Mesendoderm (in vitro differentiated cells): ENCODE data around the gene MS4A2.
"Not testable (repeated sequence)": the region's sequence is repeated elsewhere in the genome, so short reads cannot be mapped to it uniquely, and the experiment has no call there.

ENCODE experiments used
- DNase-seq: peaks from one replicate; pipeline ENCODE4 v3.0.0; 2013
- H2AK5ac ChIP-seq: 2 replicates; pipeline ENCODE4 v1.6.1; 2013; ENCODE audit warnings: low read length, inconsistent platforms
- H2BK120ac ChIP-seq: 2 replicates; pipeline ENCODE4 v1.6.1; 2013; ENCODE audit warnings: low read depth, mild to moderate bottlenecking, low read length, moderate library complexity, mixed read lengths
- H2BK15ac ChIP-seq: replicated peaks from 2 replicates; pipeline ENCODE4 v1.6.1; 2013; ENCODE audit warnings: low read depth, mild to moderate bottlenecking, moderate library complexity
- H2BK5ac ChIP-seq: 2 replicates; pipeline ENCODE4 v1.6.1; 2013; ENCODE audit warnings: low read length, inconsistent platforms
- H3K18ac ChIP-seq: 2 replicates; pipeline ENCODE4 v1.6.1; 2013; ENCODE audit warnings: mild to moderate bottlenecking, low read length, mixed read lengths
- H3K23ac ChIP-seq: one replicate; pipeline ENCODE4 v1.6.1; 2013; ENCODE audit warnings: low read length
- H3K27ac ChIP-seq: 2 replicates; pipeline ENCODE4 v1.5.1; 2013; ENCODE audit warnings: low read depth, mild to moderate bottlenecking, inconsistent platforms, low read length, moderate library complexity
- H3K27me3 ChIP-seq: 2 replicates; pipeline ENCODE4 v1.6.1; 2013; ENCODE audit warnings: low read length, control low read depth, mild to moderate bottlenecking, inconsistent platforms; ENCODE audit not compliant: insufficient read depth, poor library complexity
- H3K36me3 ChIP-seq: 2 replicates; pipeline ENCODE4 v1.6.1; 2013; ENCODE audit warnings: low read length, inconsistent platforms; ENCODE audit not compliant: control insufficient read depth, insufficient read depth
- H3K4ac ChIP-seq: one replicate; pipeline ENCODE4 v1.6.1; 2013; ENCODE audit warnings: low read depth, mild to moderate bottlenecking, low read length, moderate library complexity
- H3K4me1 ChIP-seq: 2 replicates; pipeline ENCODE4 v1.6.1; 2013; ENCODE audit warnings: low read depth, low read length, inconsistent platforms; ENCODE audit not compliant: control insufficient read depth
- H3K4me2 ChIP-seq: 2 replicates; pipeline ENCODE4 v1.6.1; 2013; ENCODE audit warnings: low read length
- H3K4me3 ChIP-seq: 2 replicates; pipeline ENCODE4 v1.5.1; 2013; ENCODE audit warnings: mild to moderate bottlenecking, low read length
- H3K56ac ChIP-seq: one replicate; pipeline ENCODE4 v1.6.1; 2013; ENCODE audit warnings: low read length
- H3K79me1 ChIP-seq: 2 replicates; pipeline ENCODE4 v1.6.1; 2013; ENCODE audit warnings: low read length, inconsistent platforms
- H3K79me2 ChIP-seq: 2 replicates; pipeline ENCODE4 v1.6.1; 2013; ENCODE audit warnings: mild to moderate bottlenecking, low read length; ENCODE audit not compliant: control insufficient read depth, insufficient read depth
- H3K9ac ChIP-seq: 2 replicates; pipeline ENCODE4 v1.6.1; 2013; ENCODE audit warnings: low read length, inconsistent platforms
- H4K5ac ChIP-seq: one replicate; pipeline ENCODE4 v1.6.1; 2013; ENCODE audit warnings: low read length
- H4K8ac ChIP-seq: one replicate; pipeline ENCODE4 v1.6.1; 2013; ENCODE audit warnings: low read depth, mild to moderate bottlenecking, control low read depth, low read length, moderate library complexity
- WGBS: extraction: QIAGEN DNeasy Blood & Tissue Kit; methylation state at CpG from one replicate; pipeline ENCODE4 v1.1.7; 2013; ENCODE audit warnings: low lambda C conversion rate, missing lambda C conversion rate; ENCODE audit not compliant: insufficient coverage; ENCODE audit errors: extremely low coverage; 5-methylcytosine and 5-hydroxymethylcytosine counted together

Gene MS4A2

DNA sequence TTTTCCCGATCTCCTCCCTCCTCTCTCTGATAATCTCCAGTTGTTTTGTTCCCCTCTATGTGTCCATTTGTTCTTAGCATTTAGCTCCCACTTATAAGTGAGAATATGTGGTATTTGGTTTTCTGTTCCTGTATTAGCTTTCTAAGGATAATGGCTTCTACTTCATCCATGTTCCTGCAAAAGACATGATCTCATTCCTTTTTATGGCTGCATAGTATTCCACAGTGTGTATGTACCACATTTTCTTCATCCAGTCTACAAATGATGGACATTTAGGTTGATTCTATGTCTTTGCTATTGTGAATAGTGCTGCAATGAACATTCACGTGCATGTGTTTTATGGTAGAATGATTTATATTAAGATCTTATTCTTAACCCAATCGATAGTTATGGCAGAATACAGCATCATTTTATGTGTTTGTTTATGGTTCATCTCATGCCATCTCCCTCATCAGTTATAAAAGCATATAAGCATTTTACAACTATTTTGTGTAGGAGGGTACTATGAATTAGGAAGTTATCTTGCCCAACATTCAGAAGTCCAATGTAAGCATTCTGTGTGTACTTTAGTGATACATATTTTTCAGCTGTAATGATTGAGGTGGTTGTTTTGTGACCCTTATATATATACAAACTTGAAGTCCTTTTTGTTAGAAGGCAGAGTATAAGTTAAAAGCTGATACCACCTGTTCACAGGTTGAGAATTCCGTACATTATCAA lies 28.8 kb upstream of the MS4A2 start:
- H2BK120ac ChIP-seq, result no peak overlapping the region
- no CpG with 5 or more reads among the region's 4 CpGs for WGBS
- H3K79me1 ChIP-seq, result no peaks in the 10 kb centered on the region
- DNase-seq, result no peak
- H4K8ac ChIP-seq, result no peak overlapping the region
- H3K27me3 ChIP-seq, result no peaks in the 10 kb centered on the region
- no peak overlapping the region for H3K18ac ChIP-seq
- H4K5ac ChIP-seq, result no peak overlapping the region
- no peaks in the 10 kb centered on the region for H3K36me3 ChIP-seq
- H2BK15ac ChIP-seq, result no peak overlapping the region
- no peak overlapping the region for H3K27ac ChIP-seq
- H3K4me1 ChIP-seq, result no peaks in the 10 kb centered on the region
- no peak overlapping the region for H3K4me3 ChIP-seq
- H3K56ac ChIP-seq, result no peak overlapping the region
- H3K79me2 ChIP-seq, result no peaks in the 10 kb centered on the region
- no peak overlapping the region for H3K23ac ChIP-seq
- no peak overlapping the region for H3K4ac ChIP-seq
- no peak overlapping the region for H2AK5ac ChIP-seq
- H2BK5ac ChIP-seq, result no peak overlapping the region
- no peak overlapping the region for H3K4me2 ChIP-seq
- no peak overlapping the region for H3K9ac ChIP-seq

DNA sequence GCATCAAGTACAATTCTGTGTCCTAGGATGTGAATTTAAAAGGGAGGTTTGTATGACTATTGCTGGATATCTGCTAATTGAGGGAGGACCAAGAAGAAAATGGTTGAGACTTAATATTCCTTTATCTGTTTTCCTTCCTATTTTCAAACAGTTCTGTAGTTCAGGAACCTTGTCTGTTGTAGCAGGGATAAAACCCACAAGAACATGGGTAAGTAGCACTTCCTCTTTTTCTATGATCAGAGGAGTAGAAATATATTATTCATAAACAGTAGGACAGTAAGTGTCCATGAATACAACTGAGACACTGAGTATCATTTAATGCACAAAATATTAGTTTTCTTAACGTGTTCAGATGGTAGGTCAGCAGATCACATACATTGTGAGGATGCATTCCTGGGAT lies 24.4 kb upstream of the MS4A2 start:
- Histone ChIP-seq H2AK5ac (no peak overlapping the region), H3K4ac (no peak overlapping the region), H3K18ac (no peak overlapping the region), H3K23ac (no peak overlapping the region), H3K4me1 (no peaks in the 10 kb centered on the region), H2BK5ac (no peak overlapping the region), H4K8ac (no peak overlapping the region), H4K5ac (no peak overlapping the region), H3K27ac (no peak overlapping the region), H3K4me2 (no peak overlapping the region), H3K56ac (no peak overlapping the region), H3K4me3 (no peak overlapping the region), H2BK15ac (no peak overlapping the region), H3K36me3 (no peaks in the 10 kb centered on the region), H2BK120ac (no peak overlapping the region), H3K9ac (no peak overlapping the region), H3K79me2 (no peaks in the 10 kb centered on the region), H3K79me1 (no peaks in the 10 kb centered on the region), H3K27me3 (no peaks in the 10 kb centered on the region)
- no CpG with 5 or more reads among the region's 1 CpG for WGBS
- no peak for DNase-seq

DNA sequence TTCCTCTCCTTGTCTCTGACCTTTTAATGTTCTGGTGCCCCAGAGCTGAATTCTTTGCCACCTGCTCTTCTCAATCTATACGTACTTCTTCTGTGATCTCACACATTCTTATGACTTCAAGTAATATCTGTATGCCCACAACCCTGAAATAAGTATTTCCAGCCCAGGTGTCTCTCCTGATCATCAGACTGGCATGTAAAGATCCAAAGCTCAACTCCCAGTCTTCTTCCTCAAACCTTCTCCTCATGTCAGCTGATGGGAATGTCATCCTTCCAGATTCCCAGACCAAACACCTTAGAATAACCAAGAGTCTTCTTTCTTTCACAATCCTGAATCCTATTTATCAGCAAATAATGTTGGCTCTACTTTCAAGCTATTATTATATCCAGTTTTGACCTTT lies 22.7 kb upstream of the MS4A2 start:
- Histone ChIP-seq H3K4me1 (peaks cover 2% of the 10 kb centered on the region), H2BK15ac (no peak overlapping the region), H2AK5ac (no peak overlapping the region), H3K4ac (no peak overlapping the region), H3K36me3 (no peaks in the 10 kb centered on the region), H4K5ac (no peak overlapping the region), H3K4me3 (no peak overlapping the region), H3K18ac (no peak overlapping the region), H3K4me2 (no peak overlapping the region), H3K23ac (no peak overlapping the region), H3K79me1 (no peaks in the 10 kb centered on the region), H3K56ac (no peak overlapping the region), H3K27ac (no peak overlapping the region), H3K9ac (no peak overlapping the region), H4K8ac (no peak overlapping the region), H2BK5ac (no peak overlapping the region), H2BK120ac (no peak overlapping the region), H3K27me3 (no peaks in the 10 kb centered on the region), H3K79me2 (no peaks in the 10 kb centered on the region)
- no CpG with 5 or more reads among the region's 1 CpG for WGBS
- no peak for DNase-seq

DNA sequence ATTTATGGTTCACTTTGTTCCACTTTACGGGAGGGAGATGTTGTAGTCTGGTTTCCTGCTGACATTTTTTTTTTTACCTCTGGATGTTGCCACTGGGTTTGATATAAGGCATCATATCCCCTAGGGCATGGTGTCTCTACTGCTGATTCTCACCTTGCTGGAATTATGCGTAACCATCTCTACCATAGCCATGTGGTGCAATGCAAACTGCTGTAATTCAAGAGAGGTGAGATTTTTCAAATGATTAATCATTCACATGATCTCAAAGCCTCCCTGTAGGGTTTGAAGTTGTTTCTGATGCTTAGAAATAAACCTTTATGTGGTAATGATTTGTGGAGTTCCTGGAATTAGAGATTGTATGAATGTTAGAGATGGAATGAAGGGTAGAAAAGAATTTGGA lies 19.0 kb upstream of the MS4A2 start:
- peaks cover 2% of the 10 kb centered on the region for H3K4me1 ChIP-seq
- no peak overlapping the region for H2BK120ac ChIP-seq
- H3K4me2 ChIP-seq, result no peak overlapping the region
- H3K9ac ChIP-seq, result no peak overlapping the region
- no peak overlapping the region for H4K8ac ChIP-seq
- H3K4ac ChIP-seq, result no peak overlapping the region
- H3K79me1 ChIP-seq, result no peaks in the 10 kb centered on the region
- H3K79me2 ChIP-seq, result no peaks in the 10 kb centered on the region
- no peak overlapping the region for H3K4me3 ChIP-seq
- H3K27ac ChIP-seq, result no peak overlapping the region
- H4K5ac ChIP-seq, result no peak overlapping the region
- H2AK5ac ChIP-seq, result no peak overlapping the region
- no CpG with 5 or more reads among the region's 2 CpGs for WGBS
- H2BK15ac ChIP-seq, result no peak overlapping the region
- peak; percentile 5 for DNase-seq
- H3K23ac ChIP-seq, result no peak overlapping the region
- H3K56ac ChIP-seq, result no peak overlapping the region
- no peaks in the 10 kb centered on the region for H3K36me3 ChIP-seq
- H3K18ac ChIP-seq, result no peak overlapping the region
- no peak overlapping the region for H2BK5ac ChIP-seq
- no peaks in the 10 kb centered on the region for H3K27me3 ChIP-seq

DNA sequence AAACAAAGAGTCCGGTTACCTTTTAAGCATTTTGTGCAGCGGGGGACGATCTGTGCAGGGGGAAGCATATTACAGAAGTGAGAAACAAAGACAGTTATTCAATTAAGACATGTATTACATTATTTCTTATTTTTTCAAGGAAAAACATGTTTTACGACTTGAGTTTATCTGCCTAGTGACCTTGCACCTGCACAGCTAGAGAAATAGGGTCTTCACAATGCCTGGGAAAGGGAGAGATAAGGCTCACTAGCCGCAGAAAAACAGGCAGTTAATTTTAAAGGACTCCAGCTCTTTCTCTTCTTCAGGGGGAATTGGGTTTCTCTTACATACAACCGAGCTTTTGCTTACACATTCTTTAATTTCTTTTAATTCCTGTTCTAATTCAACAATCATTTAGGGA lies 16.8 kb upstream of the MS4A2 start:
- not testable (repeated sequence) for H3K79me2 ChIP-seq, H3K4ac ChIP-seq, H3K79me1 ChIP-seq, H2AK5ac ChIP-seq, H3K9ac ChIP-seq, H4K5ac ChIP-seq, H3K4me3 ChIP-seq, H2BK15ac ChIP-seq, H3K56ac ChIP-seq, H3K18ac ChIP-seq, H3K4me2 ChIP-seq, H3K27me3 ChIP-seq, H4K8ac ChIP-seq, DNase-seq, H3K23ac ChIP-seq, H3K27ac ChIP-seq, H2BK5ac ChIP-seq, H3K4me1 ChIP-seq, H2BK120ac ChIP-seq, H3K36me3 ChIP-seq
- WGBS, result no CpG with 5 or more reads among the region's 6 CpGs

DNA sequence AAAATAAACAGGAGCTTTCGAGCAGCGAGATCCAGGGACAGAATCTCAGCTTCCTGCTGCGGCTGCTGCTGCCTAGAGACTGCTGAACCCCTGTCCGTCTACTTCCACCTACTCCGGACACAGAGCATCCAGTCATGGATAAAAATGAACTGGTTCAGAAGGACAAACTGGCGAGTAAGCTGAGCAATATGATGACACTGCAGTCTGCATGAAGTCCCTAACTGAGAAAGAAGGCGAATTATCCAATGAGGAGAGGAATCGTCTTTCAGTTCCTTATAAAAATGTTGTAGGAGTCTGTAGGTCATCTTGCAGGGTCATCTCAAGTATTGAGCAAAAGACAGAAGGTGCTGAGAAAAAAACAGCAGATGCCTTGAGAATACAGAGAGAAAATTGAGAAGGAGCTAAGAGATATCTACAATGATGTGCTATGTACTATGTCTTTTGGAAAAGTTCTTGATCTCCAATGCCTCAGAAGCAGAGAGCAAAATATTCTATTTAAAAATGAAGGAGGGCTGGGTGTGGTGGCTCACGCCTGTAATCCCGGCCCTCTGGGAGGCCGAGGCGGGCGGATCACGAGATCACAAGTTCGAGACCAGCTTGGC lies 11.1 kb upstream of the MS4A2 start:
- no peak overlapping the region for H2BK15ac ChIP-seq
- no peak for DNase-seq
- no peak overlapping the region for H3K4me2 ChIP-seq
- no peak overlapping the region for H3K27ac ChIP-seq
- H4K5ac ChIP-seq, result no peak overlapping the region
- H3K27me3 ChIP-seq, result no peaks in the 10 kb centered on the region
- H2AK5ac ChIP-seq, result no peak overlapping the region
- no peak overlapping the region for H3K4me3 ChIP-seq
- no peak overlapping the region for H3K4ac ChIP-seq
- no peaks in the 10 kb centered on the region for H3K79me2 ChIP-seq
- no peaks in the 10 kb centered on the region for H3K4me1 ChIP-seq
- H3K79me1 ChIP-seq, result no peaks in the 10 kb centered on the region
- H3K36me3 ChIP-seq, result no peaks in the 10 kb centered on the region
- WGBS, result no CpG with 5 or more reads among the region's 15 CpGs
- no peak overlapping the region for H3K18ac ChIP-seq
- no peak overlapping the region for H3K56ac ChIP-seq
- no peak overlapping the region for H2BK120ac ChIP-seq
- no peak overlapping the region for H2BK5ac ChIP-seq
- no peak overlapping the region for H3K9ac ChIP-seq
- no peak overlapping the region for H4K8ac ChIP-seq
- H3K23ac ChIP-seq, result no peak overlapping the region
